Parietal lobe (tissue), 1 donor: ENCODE results near the gene RDH13. TPM values are rescaled to one million over a fixed set of nuclear protein-coding genes. Genes with fewer than 3 reads are reported as not detected.

Source experiments
- total RNA-seq: library from RNA; depleted of rRNA; stranded (reverse); fragments of >200 nt; gene quantifications from one replicate; pipeline ENCODE4 v1.2.3, GENCODE V29; 2014

Gene RDH13, protein sequence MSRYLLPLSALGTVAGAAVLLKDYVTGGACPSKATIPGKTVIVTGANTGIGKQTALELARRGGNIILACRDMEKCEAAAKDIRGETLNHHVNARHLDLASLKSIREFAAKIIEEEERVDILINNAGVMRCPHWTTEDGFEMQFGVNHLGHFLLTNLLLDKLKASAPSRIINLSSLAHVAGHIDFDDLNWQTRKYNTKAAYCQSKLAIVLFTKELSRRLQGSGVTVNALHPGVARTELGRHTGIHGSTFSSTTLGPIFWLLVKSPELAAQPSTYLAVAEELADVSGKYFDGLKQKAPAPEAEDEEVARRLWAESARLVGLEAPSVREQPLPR
- 31.0 TPM for total RNA-seq

DNA sequence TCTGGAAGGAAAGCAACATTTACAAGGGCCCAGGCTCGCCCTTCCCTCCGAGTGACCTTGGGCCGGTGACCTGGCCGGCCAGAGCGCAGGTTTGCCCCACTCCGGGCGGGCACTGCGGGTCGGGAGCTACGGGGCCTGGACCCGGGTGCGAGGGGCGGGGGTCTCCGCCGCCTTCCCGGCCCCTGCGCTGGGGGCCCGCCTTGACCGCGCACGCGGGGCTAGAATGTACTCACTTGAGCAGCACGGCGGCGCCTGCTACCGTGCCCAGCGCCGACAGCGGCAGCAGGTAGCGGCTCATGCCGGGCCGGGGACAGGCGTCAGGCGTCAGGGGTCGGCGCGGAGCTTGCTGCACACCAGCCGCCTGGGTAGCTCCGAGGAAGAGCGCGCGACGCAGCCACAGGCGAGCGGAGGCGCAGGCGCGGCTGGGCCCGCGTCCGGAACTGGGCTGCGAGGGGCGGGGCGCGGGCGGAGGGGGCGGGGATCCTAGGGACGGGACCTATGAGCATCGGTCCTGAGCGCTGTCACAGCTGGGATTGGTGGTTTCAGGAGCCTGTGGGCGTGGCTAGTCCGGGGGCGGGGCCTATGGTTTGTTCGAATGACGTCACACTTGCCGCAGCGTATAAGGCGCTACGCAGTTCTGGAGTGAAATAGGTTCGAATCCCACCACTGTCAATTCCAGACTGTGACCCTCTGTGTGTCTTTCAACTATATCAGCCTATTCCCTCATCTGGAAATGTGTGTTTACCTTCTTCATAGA is at the start of gene RDH13:
TSS of gene RDH13 (minus strand) at position 414 of the 757 bp plus-strand sequence. CDS start at position 298, 116 bp downstream.

DNA sequence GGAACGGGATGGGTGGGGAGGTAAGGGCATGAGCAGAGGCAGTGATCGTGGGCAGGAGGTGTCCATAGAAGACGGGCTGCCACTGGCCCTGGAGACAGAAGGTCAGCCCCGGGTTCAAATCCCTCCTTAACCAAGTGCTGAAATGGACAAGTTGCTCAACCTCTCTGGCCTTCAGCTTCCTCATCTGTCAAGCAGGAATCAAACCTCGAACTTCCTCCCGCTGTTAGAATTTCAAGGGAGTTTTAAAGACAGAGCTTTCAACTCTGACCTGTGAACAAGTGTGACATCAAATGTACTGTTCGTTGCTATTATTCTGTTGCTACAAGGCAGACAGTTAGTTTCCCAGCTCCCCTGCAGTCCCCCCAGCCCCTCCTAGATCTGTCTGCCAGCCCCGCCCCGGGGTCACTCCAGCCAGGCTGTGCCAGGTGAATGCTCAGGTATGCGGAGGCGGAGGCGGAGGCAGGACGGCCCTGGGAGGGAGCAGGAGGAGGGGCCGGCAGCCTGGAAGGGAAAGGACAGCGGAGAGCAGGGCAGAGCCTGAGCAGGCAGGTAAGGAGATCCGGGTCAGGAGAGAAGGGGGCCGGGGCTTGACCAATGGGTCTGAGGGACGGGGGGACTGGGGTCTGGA is 12.5 kb upstream of the RDH13 start, which contains the start of gene EPS8L1:
TSS of gene EPS8L1 (plus strand) at position 499 of the 628 bp plus-strand sequence. CDS start 576 bp downstream, outside the sequence.

Other genes starting within 250 kb of the RDH13 start
- gene KIR3DL1, start 246.7 kb downstream of the RDH13 start, total RNA-seq, result not detected
- not detected for gene KIR2DS4, start 230.5 kb downstream of the RDH13 start, total RNA-seq
- gene KIR3DL2, start 212.7 kb downstream of the RDH13 start, total RNA-seq, result not detected
- not detected for gene FCAR, start 188.9 kb downstream of the RDH13 start, total RNA-seq
- not detected for gene NCR1, start 157.0 kb downstream of the RDH13 start, total RNA-seq
- not detected for gene NLRP7, start 115.6 kb downstream of the RDH13 start, total RNA-seq
- gene NLRP2, start 96.8 kb downstream of the RDH13 start, total RNA-seq, result 20.0 TPM
- gene GP6, start 24.9 kb downstream of the RDH13 start, total RNA-seq, result 0.94 TPM
- 3.1 TPM for gene EPS8L1, start 12.7 kb upstream of the RDH13 start, total RNA-seq
- gene PPP1R12C, start 54.5 kb upstream of the RDH13 start, total RNA-seq, result 32.6 TPM
- gene TNNT1, start 86.1 kb upstream of the RDH13 start, total RNA-seq, result 0.94 TPM
- 0.94 TPM for gene TNNI3, start 94.6 kb upstream of the RDH13 start, total RNA-seq
- gene DNAAF3, start 103.5 kb upstream of the RDH13 start, total RNA-seq, result 0.94 TPM
- gene SYT5, start 117.1 kb upstream of the RDH13 start, total RNA-seq, result 47.9 TPM
- gene PTPRH, start 146.4 kb upstream of the RDH13 start, total RNA-seq, result not detected
- gene TMEM86B, start 165.6 kb upstream of the RDH13 start, total RNA-seq, result 4.4 TPM
- 25.0 TPM for gene PPP6R1, start 195.9 kb upstream of the RDH13 start, total RNA-seq
- gene HSPBP1, start 217.0 kb upstream of the RDH13 start, total RNA-seq, result 20.3 TPM
- 82.9 TPM for gene BRSK1, start 220.8 kb upstream of the RDH13 start, total RNA-seq